HepG2 (cell line): ENCODE results near the gene TCN2. TPM values are rescaled to one million over a fixed set of nuclear protein-coding genes. Genes with fewer than 3 reads are reported as not detected.
A peak's percentile ranks its signal among the peaks of the same experiment; 100 is the strongest.

ENCODE experiments used
- ATAC-seq: fragments of 200-7000 bp; cut with Tn5 transposase; 3 replicates; pipeline ENCODE4 v1.9.1; 2020; ENCODE audit warnings: mild to moderate bottlenecking, moderate library complexity
- BruUV-seq: library from RNA; stranded (reverse); fragments of 400-500 nt; replicated peaks from 2 replicates; lab custom pipeline; 2021; lab: Mats Ljungman, UMichigan
- CTCF ChIA-PET: fragments of 300-600 bp; formaldehyde crosslinking; extraction: SDS; loops from one replicate; lab custom pipeline; 2021; ENCODE audit warnings: low total read pairs, inconsistent platforms, low intra/inter-chr PET ratio; lab: Yijun Ruan, JAX
- POLR2A ChIA-PET: fragments of 350-600 bp; sonication (Branson Sonifier 250); formaldehyde crosslinking; loops from one replicate; lab custom pipeline; 2020; ENCODE audit warnings: antibody characterized with exemption, inconsistent platforms; lab: Yijun Ruan, JAX
- DNase-seq: peaks from one replicate; pipeline ENCODE4 v3.0.0-alpha.2; 2015; ENCODE audit warnings: low spot score
- FAIRE-seq: peaks from 3 replicates; lab custom pipeline; 2011; peaks lifted over from hg19 to GRCh38; lab: Jason Lieb, UNC
- H2AFZ ChIP-seq: one replicate; pipeline ENCODE4 v1.6.1; 2011; ENCODE audit warnings: low read length, inconsistent platforms
- H3K27ac ChIP-seq: fragments of 300-600 bp; 3 replicates; pipeline ENCODE4 v1.8.0; 2011; ENCODE audit warnings: mixed run types, mild to moderate bottlenecking, mixed read lengths, low read length, inconsistent platforms; ENCODE audit not compliant: insufficient read depth; ENCODE audit errors: extremely low read length
- H3K27me3 ChIP-seq, 2 experiments: fragments of 200-600 bp in 1 of 2; 2 replicates in 1 of 2; 3 replicates in 1 of 2; pipeline versions ENCODE4 v1.6.0 to v1.8.0; 2011; ENCODE audit warnings: low read length in 2 of 2, mild to moderate bottlenecking in 2 of 2, moderate library complexity in 2 of 2, inconsistent platforms in 1 of 2; ENCODE audit not compliant: insufficient read depth in 2 of 2, control insufficient read depth in 1 of 2
- H3K36me3 ChIP-seq, 2 experiments: fragments of 200-600 bp in 1 of 2; replicated peaks in 1 of 2; 2 replicates in 1 of 2; 3 replicates in 1 of 2; pipeline versions ENCODE4 v1.5.1 to v1.8.0; 2011; ENCODE audit warnings: low read length in 2 of 2, inconsistent platforms in 1 of 2; ENCODE audit not compliant: insufficient read depth in 2 of 2, control insufficient read depth in 1 of 2
- H3K4me1 ChIP-seq: 2 replicates; pipeline ENCODE4 v1.5.1; 2012; ENCODE audit warnings: low read length, inconsistent platforms; ENCODE audit not compliant: insufficient read depth
- H3K4me2 ChIP-seq: 2 replicates; pipeline ENCODE4 v1.6.0; 2011; ENCODE audit warnings: low read depth, low read length, inconsistent platforms
- H3K4me3 ChIP-seq, 3 experiments: fragments of 200-600 bp in 1 of 3; sonication (generic), shearing (Covaris generic) in 1 of 3; replicated peaks in 1 of 3; 2 replicates each; pipeline ENCODE4 v1.5.1; 2011 to 2016; ENCODE audit warnings: low read length in 3 of 3, inconsistent platforms in 2 of 3, low read depth in 2 of 3, mild to moderate bottlenecking in 2 of 3, control low read depth in 1 of 3, mixed read lengths in 1 of 3; ENCODE audit not compliant: insufficient read depth in 1 of 3
- H3K79me2 ChIP-seq: one replicate; pipeline ENCODE4 v1.6.1; 2011; ENCODE audit warnings: low read length, inconsistent platforms; ENCODE audit not compliant: insufficient read depth
- H3K9ac ChIP-seq: 2 replicates; pipeline ENCODE4 v1.6.0; 2011; ENCODE audit warnings: mild to moderate bottlenecking, low read depth, low read length, inconsistent platforms; ENCODE audit not compliant: insufficient read depth
- H3K9me3 ChIP-seq: 2 replicates; pipeline ENCODE4 v1.5.1; 2012; ENCODE audit warnings: mild to moderate bottlenecking, low read length
- H4K20me1 ChIP-seq: 2 replicates; pipeline ENCODE4 v1.6.0; 2011; ENCODE audit warnings: inconsistent platforms, mild to moderate bottlenecking, low read length, moderate library complexity; ENCODE audit not compliant: insufficient read depth
- JDP2 ChIP-seq: sonication (generic); formaldehyde crosslinking; IDR thresholded peaks from 2 replicates; pipeline ENCODE4 v1.8.1; 2022; ENCODE audit warnings: missing genetic modification reagents, borderline replicate concordance
- RAD21 ChIP-seq: fragments of 450-650 bp; formaldehyde crosslinking; IDR thresholded peaks from 2 replicates; pipeline ENCODE4 v1.5.0; 2020; ENCODE audit warnings: mild to moderate bottlenecking
- TBX2 ChIP-seq: sonication (generic); formaldehyde crosslinking; IDR thresholded peaks from 2 replicates; pipeline ENCODE4 v1.5.0; 2020; ENCODE audit warnings: missing genetic modification reagents, mild to moderate bottlenecking, borderline replicate concordance
- ZC3H4 ChIP-seq: sonication (generic); formaldehyde crosslinking; IDR thresholded peaks from 2 replicates; pipeline ENCODE4 v1.4.0; 2020; ENCODE audit warnings: missing genetic modification reagents, borderline replicate concordance
- ZNF44 ChIP-seq: sonication (generic); formaldehyde crosslinking; IDR thresholded peaks from 2 replicates; pipeline ENCODE4 v1.5.1; 2020; ENCODE audit warnings: mild to moderate bottlenecking, missing genetic modification reagents
- ZNF639 ChIP-seq: conservative IDR thresholded peaks from 2 replicates; pipeline ENCODE4 v1.6.1; 2018; ENCODE audit warnings: missing genetic modification reagents
- ZNF768 ChIP-seq: sonication (generic); formaldehyde crosslinking; IDR thresholded peaks from 2 replicates; pipeline ENCODE4 v1.4.0; 2020; ENCODE audit warnings: missing genetic modification reagents
- ZNF773 ChIP-seq: sonication (generic); formaldehyde crosslinking; IDR thresholded peaks from 2 replicates; pipeline ENCODE4 v1.4.0; 2020; ENCODE audit warnings: missing genetic modification reagents, borderline replicate concordance
- WGBS: methylation state at CpG from one replicate; pipeline ENCODE4 v1.1.6; 2017; ENCODE audit warnings: low lambda C conversion rate; 5-methylcytosine and 5-hydroxymethylcytosine counted together
- in situ Hi-C: cut with HindIII; loops from 2 replicates; pipeline ENCODE4 v1.10.0; 2017; ENCODE audit warnings: low pct_unique_long_range_greater_than_20kb; ENCODE audit not compliant: extremely low pct_ligation_motif_present
- intact Hi-C: fragments of 100-400 bp; cut with micrococcal nuclease; formaldehyde crosslinking; loops from one replicate; pipeline ENCODE4 v1.10.0; 2022; ENCODE audit not compliant: unreplicated experiment
- polyA plus RNA-seq, 8 experiments: library from polyadenylated mRNA; depleted of rRNA in 3 of 8; stranded (reverse) in 7 of 8; unstranded in 1 of 8; fragments of >200 nt; fragmentation: Illumina TruSeq in 4 of 8; extraction: Trizol in 4 of 8; gene quantifications; 2 replicates each; pipeline versions ENCODE4 v1.2.1 to v1.2.3, GENCODE V29; 2011 to 2016; ENCODE audit warnings: low read depth in 4 of 8, missing spikeins in 1 of 8, mixed read lengths in 1 of 8; ENCODE audit not compliant: insufficient read depth in 1 of 8
- total RNA-seq, 5 experiments: library from RNA; depleted of rRNA; stranded (reverse); fragments of >200 nt; fragmentation: Illumina TruSeq; extraction: Trizol; gene quantifications; 2 replicates each; pipeline ENCODE4 v1.2.3, GENCODE V29; 2016; ENCODE audit warnings: low read depth in 1 of 5

TCN2 gene
- total and polyA plus RNA-seq, 2 of the 13 experiments (the other 11 are each of a cell fraction or from before 2014, with no cell fraction given), result 0.29 to 0.31 TPM

GRCh38 chr22:30565341-30565740 lies 41.6 kb upstream of the TCN2 start:
- ATAC-seq, result no peak
- no peak for FAIRE-seq
- peak overlapping the region; percentile 56; the same call in 1 of the 2 replicates for H3K4me2 ChIP-seq
- H3K27ac ChIP-seq, result no peak overlapping the region
- no peak overlapping the region for H2AFZ ChIP-seq
- no peaks in the 10 kb centered on the region for H3K9me3 ChIP-seq
- in situ Hi-C loops, result no loop called here
- H4K20me1 ChIP-seq, result no peaks in the 10 kb centered on the region
- CTCF ChIA-PET, result no interaction called here
- intact Hi-C loops, result no loop called here
- BruUV-seq, result no TSS peak
- H3K9ac ChIP-seq, result no peak overlapping the region
- H3K27me3 ChIP-seq, result no peaks in the 10 kb centered on the region
- POLR2A ChIA-PET, result interaction anchor here (2.1 kb wide), 1 partner anchor 26 kb away, joined by 7 read pairs; the partner anchor contains the start of gene PES1
- DNase-seq, result no peak
- H3K79me2 ChIP-seq, result no peaks in the 10 kb centered on the region
- no peak overlapping the region for H3K4me3 ChIP-seq
- H3K36me3 ChIP-seq, result no peaks in the 10 kb centered on the region
- WGBS, result 21% methylated on average over 4 of the region's 4 CpGs
- peaks cover 47% of the 10 kb centered on the region for H3K4me1 ChIP-seq
- no peak for TF ChIP-seq TBX2 (CRISPR knock-in tag)
- no peak for TF ChIP-seq JDP2 (CRISPR knock-in tag)
- TF ChIP-seq RAD21, result no peak
- TF ChIP-seq ZNF44 (CRISPR knock-in tag), result no peak
- TF ChIP-seq ZC3H4 (CRISPR knock-in tag), result no peak
- no peak for TF ChIP-seq ZNF773 (CRISPR knock-in tag)
- peak; percentile 39; the same call in 1 of the 2 replicates for TF ChIP-seq ZNF768 (CRISPR knock-in tag)
- TF ChIP-seq ZNF639, result no peak
